Measurements from ENCODE around the gene CFAP70.

The CFAP70 gene

DNA sequence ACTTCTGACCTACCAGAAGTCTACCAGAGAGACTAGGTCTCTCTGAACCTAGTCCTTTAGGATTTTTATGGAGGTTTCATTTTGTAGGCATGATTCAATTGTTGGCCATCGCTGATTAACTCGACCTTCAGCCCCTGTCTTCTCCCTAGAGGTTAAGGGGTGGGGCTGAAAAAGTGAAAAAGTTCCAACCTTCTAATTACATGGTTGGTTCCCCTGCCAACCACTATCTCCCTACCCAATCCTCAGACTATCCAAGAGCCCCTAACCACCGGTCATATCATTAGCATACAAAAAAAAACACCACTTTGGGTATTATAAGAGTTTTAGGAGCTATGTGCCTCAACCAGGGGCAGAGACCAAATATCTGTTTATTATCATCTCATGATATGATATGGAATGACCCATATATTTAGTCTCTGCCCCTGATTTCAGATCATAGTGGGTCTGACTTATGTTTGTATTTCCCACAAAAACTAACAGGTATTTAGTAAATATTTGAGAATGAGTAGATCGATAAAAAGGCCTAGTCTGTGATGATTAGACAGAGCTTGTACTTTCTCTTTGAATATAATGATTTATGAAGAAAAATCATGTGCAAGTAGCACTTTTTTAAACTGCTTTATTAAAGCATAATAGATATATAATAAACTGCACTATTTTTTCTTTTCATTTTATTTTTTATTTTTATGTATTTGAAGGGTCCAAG lies 147.4 kb downstream of the CFAP70 start:
- no peak overlapping the region for H3K4me3 ChIP-seq (replicated peaks in 1 of 2; ENCODE audit: low read depth in 2 of 2, low read length in 2 of 2)
- DNase-seq (ENCODE audit: low read depth in 2 of 2) = no peak
- TF ChIP-seq CTCF (IDR thresholded peaks at IDR 0.05; ENCODE audit: low read depth, low read length) = no peak

DNA sequence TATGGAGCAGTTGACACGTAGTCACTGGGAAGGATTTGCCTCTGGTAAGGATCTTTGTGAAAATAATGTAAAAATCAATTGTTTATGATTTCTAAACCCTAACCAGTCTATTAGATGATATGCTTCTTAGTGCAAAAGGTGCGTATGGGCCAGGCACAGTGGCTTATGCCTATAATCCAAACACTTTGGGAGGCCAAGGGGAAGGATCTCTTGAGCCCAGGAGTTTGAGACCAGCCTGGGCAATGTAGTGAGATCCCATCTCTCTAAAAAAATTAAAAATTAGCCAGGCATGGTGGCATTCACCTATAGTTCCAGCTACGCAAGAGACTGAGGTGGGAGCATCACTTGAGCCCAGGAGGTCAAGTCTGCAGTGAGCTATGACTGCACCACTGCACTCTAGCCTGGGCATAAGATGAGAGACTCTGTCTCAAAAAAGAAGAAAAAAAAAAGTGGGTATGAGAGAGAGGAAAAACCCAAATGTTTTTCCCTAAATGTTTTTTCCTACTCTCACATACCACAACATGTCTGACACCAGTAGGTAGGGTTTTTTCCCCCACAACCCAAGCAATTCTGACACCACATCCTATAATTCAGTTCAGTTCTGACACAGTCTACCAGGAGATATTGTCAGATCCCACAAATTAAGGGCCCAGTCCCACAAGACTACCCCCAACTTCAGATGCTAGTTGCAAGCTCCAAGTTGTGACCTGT lies 148.1 kb downstream of the CFAP70 start:
- DNase-seq (ENCODE audit: low read depth in 2 of 2) = no peak
- no peak for TF ChIP-seq CTCF (IDR thresholded peaks at IDR 0.05; ENCODE audit: low read depth, low read length)
- H3K4me3 ChIP-seq (replicated peaks in 1 of 2; ENCODE audit: low read depth in 2 of 2, low read length in 2 of 2) = no peak overlapping the region

GRCh38 chr10:73209705-73210104 lies 149.0 kb downstream of the CFAP70 start:
- DNase-seq (ENCODE audit: low read depth in 2 of 2) = peak; percentile 23 to 72
- no peak for TF ChIP-seq CTCF (IDR thresholded peaks at IDR 0.05; ENCODE audit: low read depth, low read length)
- no peak overlapping the region for H3K4me3 ChIP-seq (replicated peaks in 1 of 2; ENCODE audit: low read depth in 2 of 2, low read length in 2 of 2)

DNA sequence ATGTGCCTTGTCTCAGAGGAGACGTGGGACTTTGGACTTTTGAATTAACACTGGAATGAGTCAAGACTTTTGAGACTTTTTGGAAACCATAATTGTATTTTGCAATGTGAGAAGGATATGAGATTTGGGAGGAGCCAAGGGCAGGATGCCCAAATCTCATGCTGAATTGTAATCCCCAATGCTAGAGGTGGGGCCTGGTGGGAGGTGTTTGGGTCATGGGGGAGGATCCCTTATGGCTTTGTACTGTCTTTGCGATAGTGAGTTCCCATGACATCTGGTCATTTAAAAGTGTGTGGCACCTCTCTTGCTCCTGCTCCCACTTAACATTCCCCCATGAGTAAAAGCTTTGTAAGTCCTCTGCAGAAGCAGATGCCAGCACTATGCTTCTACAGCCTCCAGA lies 150.8 kb downstream of the CFAP70 start:
- H3K4me3 ChIP-seq (replicated peaks in 1 of 2; ENCODE audit: low read depth in 2 of 2, low read length in 2 of 2) = no peak overlapping the region
- no peak for TF ChIP-seq CTCF (IDR thresholded peaks at IDR 0.05; ENCODE audit: low read depth, low read length)
- DNase-seq (ENCODE audit: low read depth in 2 of 2) = peak in 1 of 2 donors; percentile 17

- no peak overlapping the region for H3K4me3 ChIP-seq (replicated peaks in 1 of 2; ENCODE audit: low read depth in 2 of 2, low read length in 2 of 2)
- DNase-seq (ENCODE audit: low read depth in 2 of 2) = no peak
- TF ChIP-seq CTCF (IDR thresholded peaks at IDR 0.05; ENCODE audit: low read depth, low read length) = no peak
Measured at GRCh38 chr10:73206385-73206784, 152.3 kb downstream of the CFAP70 start.

DNA sequence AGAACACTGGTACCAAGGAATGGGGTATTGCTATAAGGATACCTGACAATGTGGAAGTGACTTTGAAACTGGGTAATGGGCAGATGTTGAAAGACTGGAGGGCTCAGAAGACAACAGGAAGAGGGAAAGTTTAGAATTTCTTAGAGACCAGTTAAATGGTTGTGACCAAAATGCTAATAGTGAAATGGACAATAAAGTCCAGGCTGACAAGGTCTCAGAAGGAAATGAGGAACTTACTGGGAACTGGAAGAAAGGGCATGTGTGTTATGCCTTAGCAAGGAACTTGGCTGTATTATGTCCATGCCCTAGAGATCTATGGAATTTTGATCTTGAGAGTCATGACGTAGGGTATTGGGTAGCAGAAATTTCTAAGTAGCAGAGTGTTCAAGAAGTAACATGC lies 152.8 kb downstream of the CFAP70 start:
- H3K4me3 ChIP-seq (replicated peaks in 1 of 2; ENCODE audit: low read depth in 2 of 2, low read length in 2 of 2) = no peak overlapping the region
- no peak for DNase-seq (ENCODE audit: low read depth in 2 of 2)
- TF ChIP-seq CTCF (IDR thresholded peaks at IDR 0.05; ENCODE audit: low read depth, low read length) = no peak
